PFSK-1 (cell line): ENCODE results near the gene TTC28.

Experiments
- FOXP2 ChIP-seq: optimal IDR thresholded peaks from 2 replicates; pipeline ENCODE3; 2011; ENCODE audit warnings: borderline replicate concordance, control low read depth, inconsistent platforms; ENCODE audit not compliant: insufficient read depth; ENCODE audit errors: extremely low read length, extremely low read depth
- POLR2AphosphoS5 ChIP-seq: IDR thresholded peaks from 2 replicates; pipeline ENCODE4 v1.6.1; 2012; ENCODE audit warnings: low read depth, mild to moderate bottlenecking, control low read depth, low read length, moderate library complexity
- SIN3A ChIP-seq: IDR thresholded peaks from 2 replicates; pipeline ENCODE4 v1.6.1; 2012; ENCODE audit warnings: mild to moderate bottlenecking, low read length, moderate library complexity, borderline replicate concordance; ENCODE audit not compliant: insufficient read depth
- TAF1 ChIP-seq: IDR thresholded peaks from 2 replicates; pipeline ENCODE4 v1.6.1; 2012; ENCODE audit warnings: low read length, control low read depth, borderline replicate concordance; ENCODE audit not compliant: insufficient read depth
- TF ChIP-seq, protein P1 (sequence below), 2 experiments: IDR thresholded peaks; 2 replicates each; pipeline versions ENCODE4 v1.6.1 to v1.8.0; 2011 to 2012; ENCODE audit warnings: low read depth in 2 of 2, low read length in 2 of 2, control low read depth in 1 of 2, inconsistent platforms in 1 of 2, mild to moderate bottlenecking in 1 of 2, moderate library complexity in 1 of 2; ENCODE audit not compliant: insufficient read depth in 1 of 2

DNA sequence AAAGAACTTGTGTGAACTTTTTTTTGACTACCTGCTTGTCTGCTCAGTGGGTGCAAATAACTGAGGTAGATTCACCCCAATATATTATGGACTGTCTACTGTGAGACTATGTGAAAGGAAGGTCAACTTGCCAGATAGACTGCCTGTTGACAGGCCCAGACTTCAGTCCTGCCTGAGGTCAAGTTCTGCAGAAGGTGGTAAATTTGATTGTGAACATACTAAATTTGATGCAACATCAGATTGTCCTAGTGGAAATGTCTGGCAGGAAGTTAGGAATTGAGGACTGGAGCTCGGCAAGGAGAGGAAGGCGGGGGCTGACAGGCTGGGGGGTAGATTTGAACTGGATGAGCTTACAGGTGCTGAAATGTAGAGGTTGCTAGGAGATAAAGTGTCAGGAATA, 140.7 kb downstream of the TTC28 start:
- TF ChIP-seq POLR2AphosphoS5: no peak
- TF ChIP-seq, protein P1, sequence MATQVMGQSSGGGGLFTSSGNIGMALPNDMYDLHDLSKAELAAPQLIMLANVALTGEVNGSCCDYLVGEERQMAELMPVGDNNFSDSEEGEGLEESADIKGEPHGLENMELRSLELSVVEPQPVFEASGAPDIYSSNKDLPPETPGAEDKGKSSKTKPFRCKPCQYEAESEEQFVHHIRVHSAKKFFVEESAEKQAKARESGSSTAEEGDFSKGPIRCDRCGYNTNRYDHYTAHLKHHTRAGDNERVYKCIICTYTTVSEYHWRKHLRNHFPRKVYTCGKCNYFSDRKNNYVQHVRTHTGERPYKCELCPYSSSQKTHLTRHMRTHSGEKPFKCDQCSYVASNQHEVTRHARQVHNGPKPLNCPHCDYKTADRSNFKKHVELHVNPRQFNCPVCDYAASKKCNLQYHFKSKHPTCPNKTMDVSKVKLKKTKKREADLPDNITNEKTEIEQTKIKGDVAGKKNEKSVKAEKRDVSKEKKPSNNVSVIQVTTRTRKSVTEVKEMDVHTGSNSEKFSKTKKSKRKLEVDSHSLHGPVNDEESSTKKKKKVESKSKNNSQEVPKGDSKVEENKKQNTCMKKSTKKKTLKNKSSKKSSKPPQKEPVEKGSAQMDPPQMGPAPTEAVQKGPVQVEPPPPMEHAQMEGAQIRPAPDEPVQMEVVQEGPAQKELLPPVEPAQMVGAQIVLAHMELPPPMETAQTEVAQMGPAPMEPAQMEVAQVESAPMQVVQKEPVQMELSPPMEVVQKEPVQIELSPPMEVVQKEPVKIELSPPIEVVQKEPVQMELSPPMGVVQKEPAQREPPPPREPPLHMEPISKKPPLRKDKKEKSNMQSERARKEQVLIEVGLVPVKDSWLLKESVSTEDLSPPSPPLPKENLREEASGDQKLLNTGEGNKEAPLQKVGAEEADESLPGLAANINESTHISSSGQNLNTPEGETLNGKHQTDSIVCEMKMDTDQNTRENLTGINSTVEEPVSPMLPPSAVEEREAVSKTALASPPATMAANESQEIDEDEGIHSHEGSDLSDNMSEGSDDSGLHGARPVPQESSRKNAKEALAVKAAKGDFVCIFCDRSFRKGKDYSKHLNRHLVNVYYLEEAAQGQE (IDR thresholded peaks at IDR 0.05; ENCODE audit: insufficient read depth in 1 of 2, low read depth in 2 of 2, low read length in 2 of 2): no peak
- no peak for TF ChIP-seq SIN3A
- no peak for TF ChIP-seq TAF1
- TF ChIP-seq FOXP2: no peak
